Measurements from ENCODE around the gene DPYD. TPM values are rescaled to one million over a fixed set of nuclear protein-coding genes. Genes with fewer than 3 reads are reported as not detected.

Gene DPYD
- total and polyA plus RNA-seq, 10 of the 15 experiments (the other 5 are each of a cell fraction or from before 2014, with no cell fraction given), result 5.7 to 23.8 (median 10.2) TPM

- no peak for TF ChIP-seq ZNF217 (IDR thresholded peaks at IDR 0.05)
- TF ChIP-seq LARP7 (IDR thresholded peaks at IDR 0.05), result no peak
- TF ChIP-seq STAT1 (conservative IDR thresholded peaks at IDR 0.05), result no peak
- TF ChIP-seq MYB (IDR thresholded peaks at IDR 0.05; ENCODE audit: borderline replicate concordance, low read depth, low read length), result no peak
- no peak for TF ChIP-seq SUZ12 (IDR thresholded peaks at IDR 0.05; ENCODE audit: unreplicated experiment)
- TF ChIP-seq SUPT20H (IDR thresholded peaks at IDR 0.05; ENCODE audit: borderline replicate concordance, control insufficient read depth, low read depth, low read length), result no peak
Measured at GRCh38 chr1:97373000-97373399, 547.8 kb downstream of the DPYD start (continued).

- no peaks in the 10 kb centered on the region for H3K36me3 ChIP-seq (ENCODE audit: control insufficient read depth in 2 of 2, insufficient read depth in 2 of 2, low read length in 1 of 2)
- intact Hi-C loops (cut with micrococcal nuclease; ENCODE audit: unreplicated experiment), result no loop called here
- no peak for ATAC-seq
- in situ Hi-C loops (cut with MboI), result no loop called here
- TF ChIP-seq SPI1 (IDR thresholded peaks at IDR 0.05; ENCODE audit: borderline replicate concordance, insufficient read depth, low read depth, low read length) (no peak), TBL1XR1 (IDR thresholded peaks at IDR 0.05; ENCODE audit: low read depth, low read length) (no peak), IKZF1 (conservative IDR thresholded peaks at IDR 0.05) (no peak), YBX1 (IDR thresholded peaks at IDR 0.05) (no peak), MYB (IDR thresholded peaks at IDR 0.05; ENCODE audit: borderline replicate concordance, low read depth, low read length) (no peak), POLR2A (IDR thresholded peaks at IDR 0.05; ENCODE audit: low read depth, low read length) (no peak), ATF7 (IDR thresholded peaks at IDR 0.05; ENCODE audit: low read depth) (no peak), HSF1 (IDR thresholded peaks at IDR 0.05; ENCODE audit: low read depth, low read length) (no peak)
- FAIRE-seq, result no peak
- no peak overlapping the region for H3K9ac ChIP-seq (ENCODE audit: control insufficient read depth, insufficient read depth, low read length)
- no peaks in the 10 kb centered on the region for H3K4me1 ChIP-seq (ENCODE audit: control insufficient read depth, insufficient read depth, low read length)
- BruUV-seq (replicated peaks), result no TSS peak
- no peak overlapping the region for H2AFZ ChIP-seq (ENCODE audit: control insufficient read depth, low read depth, low read length)
- no peak overlapping the region for H3K27ac ChIP-seq (ENCODE audit: control insufficient read depth, insufficient read depth)
- no peaks in the 10 kb centered on the region for H3K79me2 ChIP-seq (ENCODE audit: control insufficient read depth, insufficient read depth, low read length)
- no peak overlapping the region for H3K4me2 ChIP-seq (ENCODE audit: control insufficient read depth, insufficient read depth)
- RAD21 ChIA-PET (ENCODE audit: unreplicated experiment), result no interaction called here
- no peaks in the 10 kb centered on the region for H3K9me3 ChIP-seq (replicated peaks; ENCODE audit: control insufficient read depth, insufficient read depth, low read length)
- no peaks in the 10 kb centered on the region for H4K20me1 ChIP-seq (ENCODE audit: control insufficient read depth, insufficient read depth)
- POLR2A ChIA-PET, result no interaction called here
- no peaks in the 10 kb centered on the region for H3K27me3 ChIP-seq (replicated peaks in 1 of 2; ENCODE audit: control insufficient read depth in 2 of 2, insufficient read depth in 2 of 2, low read length in 1 of 2)
- 0% methylated on average over 1 of the region's 1 CpG for WGBS (ENCODE audit: insufficient coverage, insufficient replicate concordance, low lambda C conversion rate, missing lambda C conversion rate)
- CTCF ChIA-PET, result interaction anchor here (1.6 kb wide), 1 partner anchor 15 kb away, joined by 3 read pairs; no protein-coding TSS in a partner anchor
- SMC1A ChIA-PET (ENCODE audit: uncharacterized antibody, unreplicated experiment), result interaction anchor here (0.9 kb wide), 2 partner anchors 28 to 135 kb away, joined by 3 read pairs; no protein-coding TSS in a partner anchor
- no peak overlapping the region for H3K4me3 ChIP-seq
- DNase-seq (ENCODE audit: low read depth, low spot score), result no peak
Measured at GRCh38 chr1:97372531-97372930, 548.3 kb downstream of the DPYD start.

All from GM12878 (cell line).